Astrocyte of the spinal cord (primary cell): Measurements from ENCODE around the gene PADI3.

Source experiments
- DNase-seq: peaks from one replicate; pipeline ENCODE4 v3.0.0; 2011; ENCODE audit warnings: low read depth, low spot score
- H3K4me3 ChIP-seq: 2 replicates; pipeline ENCODE4 v1.5.1; 2011; ENCODE audit warnings: low read depth, mild to moderate bottlenecking, low read length, moderate library complexity
- CTCF ChIP-seq: IDR thresholded peaks from 2 replicates; pipeline ENCODE4 v1.5.1; 2012; ENCODE audit warnings: low read depth, mild to moderate bottlenecking, low read length, inconsistent platforms
- in situ Hi-C: cut with HindIII; loops from 2 replicates; pipeline ENCODE4 v1.10.0; 2017; ENCODE audit warnings: low sequenced_read_pairs

The PADI3 gene

GRCh38 chr1:17304826-17305175 lies 55.9 kb downstream of the PADI3 start:
- H3K4me3 ChIP-seq: no peak overlapping the region
- in situ Hi-C loops: no loop called here
- DNase-seq: no peak
- no peak for TF ChIP-seq CTCF

- DNase-seq: no peak
- in situ Hi-C loops: no loop called here
- no peak for TF ChIP-seq CTCF
- H3K4me3 ChIP-seq: no peak overlapping the region
Measured at GRCh38 chr1:17305576-17306095, 56.7 kb downstream of the PADI3 start.

- no peak for TF ChIP-seq CTCF
- in situ Hi-C loops: no loop called here
- no peak overlapping the region for H3K4me3 ChIP-seq
- no peak for DNase-seq
Measured at GRCh38 chr1:17306407-17306806, 57.5 kb downstream of the PADI3 start.

- in situ Hi-C loops: no loop called here
- H3K4me3 ChIP-seq: no peak overlapping the region
- DNase-seq: no peak
- no peak for TF ChIP-seq CTCF
Measured at GRCh38 chr1:17306921-17307320, 58.0 kb downstream of the PADI3 start.

- H3K4me3 ChIP-seq: no peak overlapping the region
- no peak for TF ChIP-seq CTCF
- DNase-seq: no peak
- in situ Hi-C loops: no loop called here
Measured at GRCh38 chr1:17307329-17307728, 58.4 kb downstream of the PADI3 start.

GRCh38 chr1:17307946-17308345 lies 59.0 kb downstream of the PADI3 start, which contains the start of gene PADI4:
PADI4 (plus strand) TSS chr1:17308197; CDS start chr1:17308223, 26 bp downstream.
- no peak within 1 kb of the TSS for H3K4me3 ChIP-seq
- in situ Hi-C loops: no loop called here
- TF ChIP-seq CTCF: no peak
- no peak for DNase-seq

GRCh38 chr1:17308593-17308992 lies 59.7 kb downstream of the PADI3 start:
- in situ Hi-C loops: no loop called here
- H3K4me3 ChIP-seq: no peak overlapping the region

More at GRCh38 chr1:17308593-17308992, 59.7 kb downstream of the PADI3 start:
- TF ChIP-seq CTCF: no peak
- DNase-seq: no peak
